HG03095 (cell line): ENCODE measurements around the gene PTPRM.
"Not testable (repeated sequence)": the region's sequence is repeated elsewhere in the genome, so short reads cannot be mapped to it uniquely, and the experiment has no call there.

Experiments
- ATAC-seq: cut with Tn5 transposase; IDR thresholded peaks from one replicate; pipeline ENCODE4 v1.9.1; 2021; ENCODE audit warnings: moderate library complexity; ENCODE audit not compliant: unreplicated experiment

The PTPRM gene

DNA sequence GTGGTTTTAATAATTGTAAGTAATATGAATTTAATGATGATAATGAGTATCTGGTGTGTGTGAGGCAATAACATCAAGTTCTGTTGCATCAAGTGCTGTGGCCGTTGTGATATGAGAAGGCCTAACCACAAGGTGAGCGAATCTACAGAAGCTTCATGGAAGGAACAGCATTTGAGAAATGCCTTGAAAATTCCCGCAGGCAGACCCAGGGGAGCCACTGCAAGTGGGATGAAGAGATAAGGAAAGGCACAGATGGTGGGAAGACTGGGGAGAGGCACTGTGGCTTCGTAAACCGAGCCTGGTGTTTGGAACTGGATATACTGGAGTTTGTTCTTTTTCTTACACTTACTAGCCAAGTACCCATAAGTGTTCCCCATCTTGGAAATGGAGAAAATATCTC is 357.5 kb downstream of the PTPRM start:
- no peak for ATAC-seq

- ATAC-seq: no peak
Observed at GRCh38 chr18:7926526-7926925, 359.4 kb downstream of the PTPRM start.

DNA sequence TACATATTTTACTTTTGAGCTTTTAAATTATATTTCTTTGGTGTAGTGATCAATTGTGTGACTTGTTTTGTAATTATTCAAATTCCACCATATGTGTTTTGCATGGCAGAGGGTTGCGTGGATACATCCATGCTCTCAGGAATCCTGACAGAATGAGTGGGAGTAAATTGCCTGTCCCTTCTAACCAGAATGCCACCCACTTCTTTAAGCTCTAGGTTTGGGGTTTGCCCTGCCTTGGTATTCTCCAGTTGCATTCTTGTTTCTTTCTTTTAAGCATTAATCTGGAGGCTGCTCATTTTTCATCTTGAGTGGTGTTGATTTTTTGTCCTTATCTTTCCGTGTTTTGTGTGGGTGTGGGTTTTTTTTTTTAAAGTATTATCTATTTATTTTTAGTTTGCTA is 360.0 kb downstream of the PTPRM start:
- ATAC-seq: no peak

GRCh38 chr18:7931763-7932162 is 364.6 kb downstream of the PTPRM start:
- no peak for ATAC-seq

DNA sequence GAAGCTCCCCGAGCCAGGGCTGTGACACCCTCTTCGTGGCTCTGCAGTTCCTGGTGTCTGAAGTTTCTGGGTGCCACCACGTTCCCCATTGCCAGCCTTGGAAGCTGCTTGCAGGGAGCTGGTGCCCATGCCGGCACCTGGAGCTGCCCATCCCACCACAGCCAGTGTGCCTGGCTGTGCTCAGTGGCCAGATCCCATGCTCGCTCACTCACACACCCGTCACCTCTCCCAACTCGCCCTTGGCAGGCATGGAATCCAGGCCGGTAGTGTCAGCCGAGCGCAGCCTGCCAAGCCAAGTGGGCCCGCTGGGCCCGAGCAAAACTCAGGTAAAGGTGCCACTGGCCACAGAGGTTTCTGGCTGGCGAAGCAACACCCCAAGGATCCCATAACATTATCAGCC is 370.2 kb downstream of the PTPRM start:
- no peak for ATAC-seq

DNA sequence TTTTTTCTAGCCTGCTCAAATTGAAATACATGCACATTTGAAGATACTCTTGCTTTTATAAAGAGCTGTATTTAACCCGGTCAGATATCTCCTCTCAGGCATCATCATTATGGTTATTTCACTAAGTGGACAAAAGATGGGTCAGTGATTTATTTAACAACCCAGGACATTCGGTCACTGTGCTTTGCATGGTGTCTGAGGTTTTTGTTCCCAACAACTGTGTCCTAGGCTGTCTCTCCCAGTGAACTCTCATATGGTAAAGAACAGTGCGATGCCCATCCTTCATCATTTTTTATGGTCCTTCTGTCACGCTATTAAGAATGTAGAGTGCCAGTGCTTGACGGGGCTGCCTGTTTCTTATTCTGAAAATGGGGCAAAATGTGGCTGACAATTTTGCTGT is 372.4 kb downstream of the PTPRM start:
- no peak for ATAC-seq

- ATAC-seq: no peak
Observed at GRCh38 chr18:7940379-7940778, 373.3 kb downstream of the PTPRM start.

GRCh38 chr18:7940971-7941370 is 373.9 kb downstream of the PTPRM start:
- ATAC-seq: no peak

- no peak for ATAC-seq
Observed at GRCh38 chr18:7941533-7941932, 374.4 kb downstream of the PTPRM start.

DNA sequence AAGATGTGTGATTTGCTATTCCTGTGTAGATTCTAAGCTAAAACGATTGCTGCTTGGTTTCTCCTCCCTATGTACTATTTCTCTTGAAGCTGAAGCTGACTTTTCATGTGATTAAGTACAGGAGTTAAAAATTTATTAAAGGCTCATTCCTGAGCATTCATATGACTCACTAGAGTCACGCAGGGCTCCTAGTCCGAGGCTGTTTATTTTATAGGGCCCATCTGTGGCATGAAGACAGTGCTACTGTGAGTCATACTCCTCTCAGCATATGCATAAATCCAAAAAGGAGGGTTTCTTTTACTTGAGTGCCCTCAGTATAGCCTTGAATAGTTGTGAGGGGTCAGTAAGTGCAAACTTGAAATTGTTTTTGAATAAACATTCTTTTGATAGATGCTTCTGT is 378.8 kb downstream of the PTPRM start:
- ATAC-seq: no peak

- ATAC-seq: no peak
Observed at GRCh38 chr18:7946734-7947377, 379.7 kb downstream of the PTPRM start.

DNA sequence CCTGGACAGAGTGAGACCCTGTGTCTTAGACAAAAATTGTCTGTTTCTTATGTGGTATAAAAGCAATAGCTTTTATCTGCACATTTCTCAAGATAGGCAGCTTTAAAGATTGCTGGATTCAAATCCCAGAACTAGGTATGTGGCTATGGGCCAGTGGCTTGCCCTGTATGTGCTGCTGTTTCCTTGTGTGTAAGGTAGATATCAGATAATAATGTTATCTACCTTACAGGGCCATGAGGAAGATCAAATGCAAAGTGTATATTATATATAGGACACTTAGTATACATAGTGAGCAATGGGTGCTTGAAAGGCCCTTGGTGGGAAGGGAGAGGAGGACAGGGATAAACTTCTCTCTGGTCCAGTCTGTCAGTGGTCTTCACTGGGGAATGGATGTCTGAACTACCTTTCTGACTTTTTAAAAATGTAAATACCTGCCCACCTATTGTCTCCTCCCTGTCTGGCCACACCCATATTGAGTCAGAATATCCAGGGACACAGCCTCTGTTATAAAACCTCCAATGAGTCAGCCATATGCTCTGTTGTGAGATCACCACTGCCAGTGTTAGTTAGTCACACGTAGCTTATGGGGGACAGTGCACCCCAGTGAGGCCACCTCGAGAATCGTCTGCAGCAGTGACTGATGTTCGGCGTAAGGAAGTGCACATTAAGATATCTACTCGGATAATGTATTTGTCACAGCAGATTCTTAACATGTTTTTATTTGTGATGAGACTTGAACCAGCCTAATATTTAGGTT is 383.4 kb downstream of the PTPRM start:
- ATAC-seq: no peak

- peak; percentile 58 for ATAC-seq
Observed at GRCh38 chr18:7953095-7953958, 386.2 kb downstream of the PTPRM start.

DNA sequence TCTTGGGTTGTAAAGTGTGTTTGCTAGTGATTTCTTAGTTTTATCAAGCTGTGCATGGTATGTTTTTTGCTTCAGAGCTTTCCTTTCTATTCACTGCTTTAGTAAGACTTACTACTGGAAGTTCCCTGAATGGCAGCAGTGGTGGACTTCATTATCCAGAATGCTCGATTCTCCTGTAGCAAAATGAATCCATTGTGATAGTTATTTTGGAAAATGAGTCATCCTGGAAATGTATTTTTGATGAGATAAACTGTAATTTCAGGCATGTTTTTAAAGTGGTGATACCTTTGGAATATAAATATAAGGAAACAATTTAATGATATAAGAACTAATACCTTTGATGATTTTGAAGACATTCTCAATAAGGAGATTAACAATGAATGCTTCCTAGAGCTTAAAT is 387.1 kb downstream of the PTPRM start:
- ATAC-seq: no peak

- ATAC-seq: no peak
Observed at GRCh38 chr18:7955175-7955574, 388.1 kb downstream of the PTPRM start.

DNA sequence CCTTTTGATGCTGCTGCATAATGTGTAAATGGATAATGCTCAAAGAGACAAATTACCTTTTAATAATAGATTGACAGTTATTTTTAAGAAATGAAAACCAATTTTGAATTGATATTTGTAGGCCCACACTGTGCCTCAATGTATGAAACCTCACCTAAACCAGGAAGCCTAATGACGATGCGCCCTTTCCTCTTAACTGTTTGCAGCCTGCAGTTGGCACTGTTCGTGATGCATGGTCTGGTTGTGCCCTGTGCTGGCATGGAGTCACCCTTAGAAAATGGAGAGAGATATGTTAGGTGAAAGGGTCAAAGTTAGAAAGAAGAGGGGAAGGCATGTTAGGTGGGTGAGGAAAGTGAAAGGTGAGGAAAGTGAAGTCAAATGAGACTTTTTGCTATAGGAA is 390.2 kb downstream of the PTPRM start:
- ATAC-seq: no peak

- no peak for ATAC-seq
Observed at GRCh38 chr18:7958081-7958896, 391.2 kb downstream of the PTPRM start.

DNA sequence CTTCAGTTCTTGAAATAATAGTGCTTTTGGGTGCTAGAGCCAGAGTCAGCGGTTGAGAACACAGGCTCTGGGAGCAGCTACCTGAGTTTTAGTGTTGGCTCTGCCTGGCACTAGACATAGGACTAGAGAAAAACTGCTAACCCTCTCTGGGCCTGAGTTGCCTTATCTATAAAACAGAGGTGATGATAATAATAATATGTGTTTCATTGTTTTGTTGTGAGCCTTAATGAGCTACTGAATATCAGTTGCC is 391.7 kb downstream of the PTPRM start:
- no peak for ATAC-seq

DNA sequence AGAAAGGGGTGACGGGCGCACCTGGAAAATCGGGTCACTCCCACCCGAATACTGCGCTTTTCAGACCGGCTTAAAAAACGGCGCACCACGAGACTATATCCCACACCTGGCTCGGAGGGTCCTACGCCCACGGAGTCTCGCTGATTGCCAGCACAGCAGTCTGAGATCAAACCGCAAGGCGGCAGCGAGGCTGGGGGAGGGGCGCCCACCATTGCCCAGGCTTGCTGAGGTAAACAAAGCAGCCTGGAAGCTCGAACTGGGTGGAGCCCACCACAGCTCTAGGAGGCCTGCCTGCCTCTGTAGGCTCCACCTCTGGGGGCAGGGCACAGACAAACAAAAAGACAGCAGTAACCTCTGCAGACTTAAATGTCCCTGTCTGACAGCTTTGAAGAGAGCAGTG is 399.6 kb downstream of the PTPRM start:
- ATAC-seq: not testable (repeated sequence)

- no peak for ATAC-seq
Observed at GRCh38 chr18:7974200-7974874, 407.2 kb downstream of the PTPRM start.

- ATAC-seq: no peak
Observed at GRCh38 chr18:7977897-7978296, 410.8 kb downstream of the PTPRM start.
